BJ (cell line): Measurements from ENCODE around the gene ZC3H7A. TPM values are rescaled to one million over a fixed set of nuclear protein-coding genes. Genes with fewer than 3 reads are reported as not detected.

Source experiments
- CTCF ChIA-PET: fragments of 350-600 bp; formaldehyde crosslinking; extraction: SDS; loops from one replicate; lab custom pipeline; 2021; ENCODE audit warnings: antibody characterized with exemption, inconsistent platforms; lab: Yijun Ruan, JAX
- POLR2A ChIA-PET: fragments of 300-600 bp; sonication (Branson Sonifier 250); formaldehyde crosslinking; extraction: SDS; loops from one replicate; lab custom pipeline; 2021; ENCODE audit warnings: antibody characterized with exemption; lab: Charles Lee
- DNase-seq: peaks from one replicate; pipeline ENCODE4 v3.0.0-alpha.2; 2011; ENCODE audit warnings: low read depth
- H3K27me3 ChIP-seq: 2 replicates; pipeline ENCODE4 v1.6.0; 2011; ENCODE audit warnings: low read length; ENCODE audit not compliant: control insufficient read depth, insufficient read depth
- H3K36me3 ChIP-seq: 2 replicates; pipeline ENCODE4 v1.5.1; 2011; ENCODE audit warnings: low read length; ENCODE audit not compliant: control insufficient read depth, insufficient read depth
- H3K4me3 ChIP-seq: 2 replicates; pipeline ENCODE4 v1.5.1; 2011; ENCODE audit warnings: low read depth, mild to moderate bottlenecking, control low read depth, low read length
- CTCF ChIP-seq: IDR thresholded peaks from 2 replicates; pipeline ENCODE4 v1.5.1; 2011; ENCODE audit warnings: low read depth, mild to moderate bottlenecking, control low read depth, inconsistent platforms, low read length, moderate library complexity; ENCODE audit not compliant: insufficient read depth
- polyA plus RNA-seq: library from polyadenylated mRNA; depleted of rRNA; stranded (reverse); fragments of >200 nt; gene quantifications from 2 replicates; pipeline ENCODE4 v1.2.3, GENCODE V29; 2011

ZC3H7A gene
- polyA plus RNA-seq, 1 experiment: 30.4 TPM

GRCh38 chr16:11784038-11784369, 13.1 kb downstream of the ZC3H7A start:
- H3K36me3 ChIP-seq: 0 out of 2 replicates have a peak, but pooled peaks cover 1% of the 10 kb centered on the region
- POLR2A ChIA-PET: interaction anchor here (0.8 kb wide), 1 partner anchor 9 kb away, joined by 3 read pairs; no protein-coding TSS in a partner anchor
- TF ChIP-seq CTCF: no peak
- CTCF ChIA-PET: interaction anchor here (2.3 kb wide), 1 partner anchor 13 kb away, joined by 9 read pairs; the partner anchor contains the start of gene ZC3H7A
- no peaks in the 10 kb centered on the region for H3K27me3 ChIP-seq
- no peak for DNase-seq
- H3K4me3 ChIP-seq: no peak overlapping the region

GRCh38 chr16:11783319-11784037, 13.6 kb downstream of the ZC3H7A start:
- no peak for DNase-seq
- peak overlapping the region; percentile 6; the same call in 1 of the 2 replicates for H3K4me3 ChIP-seq
- no peaks in the 10 kb centered on the region for H3K27me3 ChIP-seq
- no peak for TF ChIP-seq CTCF
- 0 out of 2 replicates have a peak, but pooled peaks cover 1% of the 10 kb centered on the region for H3K36me3 ChIP-seq
- ChIA-PET CTCF (interaction anchor here (0.6 to 2.3 kb wide), 4 partner anchors 12 to 69 kb away, joined by 3 to 9 read pairs (median 6); partner anchors contain the start of gene ZC3H7A), POLR2A (interaction anchor here (0.6 to 0.8 kb wide), 2 partner anchors 9 to 41 kb away, joined by 3 read pairs; partner anchors contain the start of gene TXNDC11)

GRCh38 chr16:11781773-11782172, 15.3 kb downstream of the ZC3H7A start:
- DNase-seq: no peak
- Histone ChIP-seq H3K27me3 (no peaks in the 10 kb centered on the region), H3K36me3 (peaks cover 3% of the 10 kb centered on the region; the same call in 1 of the 2 replicates), H3K4me3 (no peak overlapping the region)
- ChIA-PET POLR2A (interaction anchor here (0.9 kb wide), 1 partner anchor 15 kb away, joined by 3 read pairs; the partner anchor contains the start of gene ZC3H7A), CTCF (interaction anchor here (1.9 kb wide), 1 partner anchor 16 kb away, joined by 8 read pairs; the partner anchor contains the start of gene ZC3H7A)
- no peak for TF ChIP-seq CTCF

GRCh38 chr16:11780991-11781680, 15.9 kb downstream of the ZC3H7A start:
- no peak for TF ChIP-seq CTCF
- Histone ChIP-seq H3K4me3 (no peak overlapping the region), H3K36me3 (peaks cover 4% of the 10 kb centered on the region), H3K27me3 (no peaks in the 10 kb centered on the region)
- DNase-seq: no peak
- POLR2A ChIA-PET: interaction anchor here (0.9 kb wide), 1 partner anchor 16 kb away, joined by 3 read pairs; the partner anchor contains the start of gene ZC3H7A
- CTCF ChIA-PET: interaction anchor here (0.7 to 1.9 kb wide), 3 partner anchors 16 to 17 kb away, joined by 3 to 8 read pairs (median 3); partner anchors contain the start of gene ZC3H7A

- no peak for DNase-seq
- ChIA-PET CTCF (interaction anchor here (0.6 to 1.0 kb wide), 2 partner anchors 18 to 820 kb away, joined by 3 to 4 read pairs; no protein-coding TSS in a partner anchor), POLR2A (no interaction called here)
- H3K36me3 ChIP-seq: peaks cover 4% of the 10 kb centered on the region
- H3K4me3 ChIP-seq: no peak overlapping the region
- H3K27me3 ChIP-seq: no peaks in the 10 kb centered on the region
- TF ChIP-seq CTCF: no peak
Measured at GRCh38 chr16:11779074-11779473, 18.0 kb downstream of the ZC3H7A start.
